Stimulated activated CD8-positive, alpha-beta memory T cell treated with anti-CD3 and anti-CD28 coated beads, Interleukin-4, amount 100 ng/mL, for 1 hour (primary cell): ENCODE measurements around the gene REXO5.
"Not testable (repeated sequence)": the region's sequence is repeated elsewhere in the genome, so short reads cannot be mapped to it uniquely, and the experiment has no call there.

Source experiments
- DNase-seq, 2 donors: peaks; one replicate each; pipeline ENCODE4 v3.0.0-alpha.2; 2020; ENCODE audit warnings: low read depth in 2 of 2, low spot score in 1 of 2

Gene REXO5

GRCh38 chr16:20849589-20850390 lies 43.5 kb downstream of the REXO5 start:
- DNase-seq = peak; percentile 19 to 41

GRCh38 chr16:20850981-20851380 lies 44.7 kb downstream of the REXO5 start:
- DNase-seq = no peak

- no peak for DNase-seq
Measured at GRCh38 chr16:20851601-20852000, 45.3 kb downstream of the REXO5 start.

- DNase-seq = no peak
Measured at GRCh38 chr16:20853143-20853542, 46.8 kb downstream of the REXO5 start.

GRCh38 chr16:20853981-20854620 lies 47.8 kb downstream of the REXO5 start:
- no peak for DNase-seq

- DNase-seq = no peak
Measured at GRCh38 chr16:20854963-20855362, 48.6 kb downstream of the REXO5 start.

- no peak for DNase-seq
Measured at GRCh38 chr16:20857281-20857680, 51.0 kb downstream of the REXO5 start.

- DNase-seq = no peak
Measured at GRCh38 chr16:20859229-20859628, 52.9 kb downstream of the REXO5 start.

GRCh38 chr16:20859699-20860098 lies 53.4 kb downstream of the REXO5 start:
- DNase-seq = no peak

- DNase-seq = no peak
Measured at GRCh38 chr16:20860361-20860760, 54.0 kb downstream of the REXO5 start.

- not testable (repeated sequence) for DNase-seq
Measured at GRCh38 chr16:20860995-20861394, 54.7 kb downstream of the REXO5 start.

GRCh38 chr16:20862162-20862960 lies 56.0 kb downstream of the REXO5 start:
- DNase-seq = no peak

- not testable (repeated sequence) for DNase-seq
Measured at GRCh38 chr16:20864376-20864775, 58.0 kb downstream of the REXO5 start.

- no peak for DNase-seq
Measured at GRCh38 chr16:20865420-20866131, 59.2 kb downstream of the REXO5 start.

GRCh38 chr16:20866145-20866772 lies 59.9 kb downstream of the REXO5 start:
- DNase-seq = no peak

- no peak for DNase-seq
Measured at GRCh38 chr16:20866801-20867200, 60.5 kb downstream of the REXO5 start.

GRCh38 chr16:20867585-20867984 lies 61.3 kb downstream of the REXO5 start:
- DNase-seq = no peak

GRCh38 chr16:20868890-20869289 lies 62.6 kb downstream of the REXO5 start:
- DNase-seq = no peak

- DNase-seq = no peak
Measured at GRCh38 chr16:20870122-20870820, 63.9 kb downstream of the REXO5 start.

- DNase-seq = no peak
Measured at GRCh38 chr16:20871258-20871657, 64.9 kb downstream of the REXO5 start.
